AG09309 (cell line): ENCODE measurements around the gene SH3PXD2A.

Experiments
- DNase-seq: peaks from one replicate; pipeline ENCODE4 v3.0.0-alpha.2; 2010; ENCODE audit warnings: low read depth
- H3K4me3 ChIP-seq: 2 replicates; pipeline ENCODE4 v1.5.1; 2011; ENCODE audit warnings: mild to moderate bottlenecking, low read depth, low read length, moderate library complexity; ENCODE audit not compliant: control insufficient read depth
- TF ChIP-seq, protein P1 (sequence below): IDR thresholded peaks from 2 replicates; pipeline ENCODE4 v1.5.1; 2011; ENCODE audit warnings: mild to moderate bottlenecking, low read depth, low read length, inconsistent platforms; ENCODE audit not compliant: insufficient read depth, control insufficient read depth; ENCODE audit errors: missing control alignments

Gene SH3PXD2A

DNA sequence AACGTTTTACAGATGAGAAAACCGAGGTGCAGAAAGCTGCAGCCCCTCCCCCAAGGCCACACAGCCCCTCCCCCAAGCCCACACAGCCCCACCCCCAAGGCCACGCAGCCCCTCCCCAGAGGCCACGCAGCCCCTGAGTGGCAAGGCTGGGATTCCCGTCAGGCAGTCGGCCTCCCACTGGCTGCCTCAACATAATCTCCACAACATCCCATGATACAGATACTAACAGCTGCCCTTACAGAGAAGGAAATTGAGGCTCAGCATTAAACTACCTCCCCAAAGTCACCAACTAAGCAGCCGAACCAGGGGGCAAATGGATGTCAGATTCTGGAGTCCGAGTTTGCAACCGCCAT lies 15.9 kb downstream of the SH3PXD2A start:
- no peak overlapping the region for H3K4me3 ChIP-seq
- DNase-seq, result no peak
- TF ChIP-seq, protein P1, sequence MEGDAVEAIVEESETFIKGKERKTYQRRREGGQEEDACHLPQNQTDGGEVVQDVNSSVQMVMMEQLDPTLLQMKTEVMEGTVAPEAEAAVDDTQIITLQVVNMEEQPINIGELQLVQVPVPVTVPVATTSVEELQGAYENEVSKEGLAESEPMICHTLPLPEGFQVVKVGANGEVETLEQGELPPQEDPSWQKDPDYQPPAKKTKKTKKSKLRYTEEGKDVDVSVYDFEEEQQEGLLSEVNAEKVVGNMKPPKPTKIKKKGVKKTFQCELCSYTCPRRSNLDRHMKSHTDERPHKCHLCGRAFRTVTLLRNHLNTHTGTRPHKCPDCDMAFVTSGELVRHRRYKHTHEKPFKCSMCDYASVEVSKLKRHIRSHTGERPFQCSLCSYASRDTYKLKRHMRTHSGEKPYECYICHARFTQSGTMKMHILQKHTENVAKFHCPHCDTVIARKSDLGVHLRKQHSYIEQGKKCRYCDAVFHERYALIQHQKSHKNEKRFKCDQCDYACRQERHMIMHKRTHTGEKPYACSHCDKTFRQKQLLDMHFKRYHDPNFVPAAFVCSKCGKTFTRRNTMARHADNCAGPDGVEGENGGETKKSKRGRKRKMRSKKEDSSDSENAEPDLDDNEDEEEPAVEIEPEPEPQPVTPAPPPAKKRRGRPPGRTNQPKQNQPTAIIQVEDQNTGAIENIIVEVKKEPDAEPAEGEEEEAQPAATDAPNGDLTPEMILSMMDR, result no peak

DNA sequence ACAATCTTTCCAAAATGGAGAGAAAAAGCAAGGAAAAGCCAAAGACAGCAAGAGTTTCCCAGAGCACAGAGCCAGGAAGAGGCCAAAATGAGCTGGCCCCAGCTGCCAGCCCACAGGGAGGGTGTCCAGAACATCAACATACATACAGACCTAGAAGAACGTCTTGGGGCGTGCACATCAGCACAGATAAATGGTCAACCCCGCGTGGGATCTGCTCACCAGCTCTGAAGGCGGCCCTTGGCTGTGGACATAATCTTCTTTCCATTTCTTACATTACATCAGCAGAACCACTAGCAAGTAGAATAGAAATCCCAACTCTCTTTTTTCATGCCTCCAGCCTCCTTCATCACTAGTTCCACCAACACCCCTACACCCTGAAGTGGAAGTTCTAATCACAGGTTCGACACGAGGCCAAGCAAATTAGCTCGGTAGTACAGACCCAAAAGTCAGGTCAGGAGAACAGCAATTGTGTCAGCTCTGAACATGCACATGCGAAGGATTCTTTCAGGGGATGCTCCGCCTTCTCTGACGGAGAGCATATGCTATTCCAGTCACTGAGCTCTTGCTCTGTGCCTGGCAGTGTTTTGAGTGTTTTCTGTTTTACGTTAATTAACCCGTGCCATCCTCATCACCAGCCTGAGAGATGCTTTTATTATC lies 16.4 kb downstream of the SH3PXD2A start:
- no peak for DNase-seq
- TF ChIP-seq, protein P1, result no peak
- no peak overlapping the region for H3K4me3 ChIP-seq

DNA sequence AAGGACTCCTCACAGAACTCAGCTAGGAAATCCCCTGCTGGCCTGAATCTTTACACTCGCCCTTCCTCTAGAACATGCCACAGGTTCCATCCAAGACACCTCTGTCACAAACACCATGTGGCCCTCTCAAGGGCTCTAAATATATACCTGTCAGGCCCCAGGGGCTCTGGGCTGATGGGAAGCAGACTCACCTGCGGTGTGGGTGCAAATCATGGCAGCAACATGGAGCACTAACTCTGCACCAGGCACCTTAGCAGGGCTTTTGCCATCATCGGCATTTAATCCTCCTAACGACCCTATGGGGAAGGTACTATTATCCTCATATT lies 17.3 kb downstream of the SH3PXD2A start:
- TF ChIP-seq, protein P1, result no peak
- H3K4me3 ChIP-seq, result no peak overlapping the region
- DNase-seq, result no peak

DNA sequence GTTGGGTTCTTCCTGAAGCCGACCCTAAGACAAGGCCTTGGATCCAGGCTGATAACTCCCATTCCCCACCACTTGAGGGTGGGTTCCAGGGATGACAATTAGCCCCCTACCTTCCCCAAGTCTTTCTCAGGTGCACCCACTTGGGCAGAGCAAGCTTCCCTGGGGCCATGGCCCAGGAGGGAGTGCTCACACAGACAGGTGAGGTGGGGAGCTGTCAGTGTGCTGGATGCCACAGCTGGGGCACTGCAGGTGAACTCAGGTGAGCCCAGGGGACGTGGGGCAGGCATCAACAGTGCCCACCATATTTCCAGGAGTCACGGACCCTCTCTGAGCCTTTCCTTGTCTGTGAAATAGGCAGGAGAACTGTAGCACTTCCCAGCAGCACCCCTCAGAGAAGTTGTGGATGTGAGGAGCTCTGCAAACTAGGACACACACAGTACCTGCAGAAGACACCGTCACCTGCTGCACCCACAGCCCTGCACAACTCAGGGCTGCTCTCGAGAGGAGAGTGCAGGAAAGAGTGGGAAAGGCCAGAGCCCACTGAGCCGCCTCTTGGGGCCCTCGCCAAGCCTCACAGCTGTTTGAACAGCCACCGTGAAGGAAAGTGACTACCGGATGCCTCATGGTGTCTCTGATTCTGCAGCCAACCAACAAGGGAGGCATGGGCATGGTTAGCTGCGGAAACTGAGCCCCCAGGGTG lies 17.9 kb downstream of the SH3PXD2A start:
- TF ChIP-seq, protein P1, result no peak
- H3K4me3 ChIP-seq, result no peak overlapping the region
- DNase-seq, result no peak

DNA sequence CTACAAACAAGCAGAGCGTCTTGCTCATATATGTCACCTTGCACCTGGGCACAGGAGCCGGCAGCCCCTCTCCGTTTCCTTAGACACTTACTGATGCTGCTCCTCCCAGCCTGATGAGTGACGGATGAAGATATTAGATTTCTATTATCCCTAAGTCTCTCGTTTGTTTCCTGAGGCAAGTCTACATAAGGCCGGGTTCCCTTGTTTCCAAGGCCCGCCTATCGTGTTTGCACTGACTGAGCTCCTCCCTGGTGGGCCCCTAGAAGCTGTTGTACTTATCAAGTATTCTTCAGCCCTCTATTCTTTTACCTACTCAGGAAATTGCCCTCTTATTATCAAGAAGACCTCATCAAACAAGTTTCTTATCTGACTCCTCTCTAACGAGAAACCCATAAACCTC lies 18.5 kb downstream of the SH3PXD2A start:
- TF ChIP-seq, protein P1, result no peak
- DNase-seq, result no peak
- H3K4me3 ChIP-seq, result no peak overlapping the region

DNA sequence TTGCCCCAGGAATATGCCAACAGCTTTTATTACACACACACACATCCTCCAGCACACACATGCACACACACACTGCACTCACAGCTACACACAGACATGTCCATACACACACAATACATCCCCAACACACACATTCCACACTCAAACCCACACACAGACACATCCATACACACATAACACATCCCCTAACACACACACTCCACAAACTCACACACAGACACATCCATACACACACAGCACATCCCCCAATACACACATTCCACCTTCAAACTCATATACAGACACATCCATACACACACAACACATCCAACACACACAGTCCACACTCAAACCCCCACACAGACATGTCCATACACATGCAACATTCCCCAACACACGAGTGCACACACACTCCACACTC lies 19.1 kb downstream of the SH3PXD2A start:
- TF ChIP-seq, protein P1, result no peak
- no peak overlapping the region for H3K4me3 ChIP-seq
- no peak for DNase-seq
